H4 (cell line): ENCODE results near the gene FOXP1. TPM values are rescaled to one million over a fixed set of nuclear protein-coding genes. Genes with fewer than 3 reads are reported as not detected.

Experiments used
- DNase-seq: peaks from one replicate; pipeline ENCODE4 v3.0.0-alpha.2; 2015; ENCODE audit warnings: low spot score
- total RNA-seq: library from RNA; depleted of rRNA; stranded (reverse); fragments of >200 nt; shearing (Covaris generic); gene quantifications from 2 replicates; pipeline ENCODE4 v1.2.3, GENCODE V29; 2014

The FOXP1 gene
- total RNA-seq, 1 experiment from 2014 or later, result 15.9 TPM

GRCh38 chr3:71428841-71429596, 154.5 kb downstream of the FOXP1 start:
- DNase-seq, result no peak

GRCh38 chr3:71425491-71426071, 157.9 kb downstream of the FOXP1 start:
- DNase-seq, result peak; percentile 67

DNA sequence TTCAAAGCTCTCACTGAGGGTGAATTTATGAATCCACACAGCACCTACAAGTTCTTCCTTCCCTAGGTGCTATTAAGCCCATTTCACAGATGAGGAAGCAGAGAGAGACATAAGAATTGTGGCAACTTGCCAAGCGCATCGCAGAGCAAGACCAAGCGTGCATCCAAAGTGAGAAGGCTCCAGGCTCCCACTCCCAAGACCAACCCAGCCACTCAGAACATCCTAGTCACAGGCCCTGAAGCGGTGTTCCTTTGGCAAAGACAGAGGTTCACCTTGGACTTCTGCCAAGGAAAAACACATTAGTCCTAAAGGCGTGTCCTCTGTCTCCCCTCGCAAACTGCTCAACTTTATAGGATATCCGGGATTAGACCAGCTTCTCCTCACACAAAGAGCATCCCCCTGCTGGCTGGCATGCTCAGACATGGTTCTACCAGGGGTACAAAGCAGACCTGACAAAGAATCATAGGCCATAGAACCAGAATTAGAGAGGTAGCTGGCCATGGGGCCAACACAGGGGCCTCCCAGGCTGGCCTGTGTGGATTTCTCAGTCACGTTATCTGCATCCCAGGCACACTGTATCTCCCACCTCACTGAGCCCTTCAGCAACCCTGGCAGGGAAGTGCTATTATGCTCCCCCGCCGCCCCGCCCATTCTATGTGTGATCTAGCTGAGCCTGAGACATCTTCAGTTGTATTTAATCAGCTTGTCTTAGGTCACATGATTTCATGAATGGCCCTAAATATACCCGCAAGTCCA, 160.2 kb downstream of the FOXP1 start:
- peak; percentile 21 for DNase-seq

DNA sequence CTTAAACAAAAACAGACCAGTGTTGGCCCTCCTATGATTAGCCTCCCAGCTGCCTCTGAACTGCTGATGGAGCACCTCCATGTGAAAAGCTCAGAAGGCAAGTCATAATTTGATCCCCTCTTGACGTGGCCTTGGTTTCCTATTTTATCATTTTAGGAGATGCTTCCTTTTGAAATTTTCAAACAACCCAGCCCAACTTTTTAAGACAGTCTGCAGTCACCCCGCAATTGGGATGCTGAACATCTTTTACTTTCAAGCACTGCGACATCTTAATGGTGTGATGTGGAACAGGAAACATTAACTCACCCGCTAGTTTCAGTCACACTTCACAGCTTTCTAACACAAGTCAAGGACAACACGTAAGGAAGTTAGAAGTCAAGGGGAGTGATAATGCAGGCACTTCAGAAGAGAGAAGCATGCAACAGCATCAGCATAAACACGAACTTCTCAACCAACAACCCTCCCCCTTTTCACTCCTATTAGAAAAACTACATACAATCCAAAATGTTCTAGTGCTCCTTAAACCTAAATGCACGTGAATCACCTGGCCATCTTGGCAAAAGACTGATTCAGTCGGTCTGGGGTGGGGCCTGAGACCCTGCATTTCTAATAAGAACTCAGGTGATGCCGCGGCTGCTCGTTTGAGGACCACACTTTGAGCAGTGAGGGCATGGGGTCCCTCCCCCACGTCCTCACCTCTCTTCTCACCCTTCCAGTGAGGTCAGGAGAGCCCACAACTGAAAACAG, 161.5 kb downstream of the FOXP1 start:
- no peak for DNase-seq

DNA sequence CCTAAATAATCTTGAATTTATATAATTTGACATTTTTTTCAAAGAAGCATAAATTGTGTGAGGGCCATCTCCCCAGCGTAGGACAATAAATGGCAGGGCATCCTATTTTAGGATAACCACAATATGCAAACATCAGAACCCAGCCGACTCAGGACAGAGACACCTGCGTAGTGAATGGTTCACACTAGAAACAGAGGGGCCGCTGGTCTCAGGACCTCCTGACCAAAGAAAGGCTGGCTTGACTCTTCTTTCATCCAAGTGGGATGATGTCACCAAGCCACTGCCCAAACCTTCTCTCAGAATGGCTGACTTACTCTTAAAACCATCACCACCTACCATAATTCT, 162.1 kb downstream of the FOXP1 start:
- no peak for DNase-seq

GRCh38 chr3:71419369-71419768, 164.2 kb downstream of the FOXP1 start:
- DNase-seq, result no peak

DNA sequence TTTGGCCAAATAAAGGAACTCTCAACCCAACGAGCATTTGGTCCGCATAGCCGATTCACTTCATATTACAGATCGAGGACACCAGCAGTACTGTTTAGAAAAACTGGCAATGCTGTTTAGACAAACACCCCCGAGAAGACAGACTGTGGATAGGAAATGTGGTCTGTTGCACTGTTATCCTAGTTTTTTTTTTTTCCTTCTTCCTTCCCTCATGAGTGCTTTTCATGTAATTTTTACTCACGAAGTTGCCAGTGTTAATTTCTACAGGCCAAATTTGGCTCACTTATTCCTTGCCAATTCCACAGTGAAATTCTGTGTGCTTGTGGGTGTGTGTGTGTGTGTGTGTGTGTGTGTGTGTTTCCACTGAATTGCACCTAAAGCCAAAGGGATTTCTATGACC, 165.7 kb downstream of the FOXP1 start:
- DNase-seq, result no peak

GRCh38 chr3:71416876-71417275, 166.7 kb downstream of the FOXP1 start:
- DNase-seq, result peak; percentile 8

DNA sequence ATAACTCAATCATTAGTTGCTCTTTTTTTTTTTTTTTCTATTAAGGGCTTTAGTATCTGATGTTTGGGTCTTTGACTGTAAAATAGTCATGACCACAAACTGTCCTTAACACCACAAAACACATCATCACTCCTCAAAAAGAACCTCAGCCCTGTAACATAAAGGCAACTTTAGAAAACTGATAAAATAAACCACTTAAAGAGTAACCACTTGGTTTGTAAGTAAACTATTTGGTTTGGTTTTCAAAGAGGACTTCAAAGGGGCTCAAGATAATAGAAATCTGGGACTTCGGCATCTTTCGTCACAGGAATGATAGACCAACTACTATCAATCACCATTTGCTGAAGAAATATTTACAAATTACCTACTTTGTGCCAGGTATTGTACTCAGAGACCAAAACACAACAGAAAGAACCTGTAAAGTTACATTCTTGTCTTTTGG, 167.8 kb downstream of the FOXP1 start:
- DNase-seq, result no peak

DNA sequence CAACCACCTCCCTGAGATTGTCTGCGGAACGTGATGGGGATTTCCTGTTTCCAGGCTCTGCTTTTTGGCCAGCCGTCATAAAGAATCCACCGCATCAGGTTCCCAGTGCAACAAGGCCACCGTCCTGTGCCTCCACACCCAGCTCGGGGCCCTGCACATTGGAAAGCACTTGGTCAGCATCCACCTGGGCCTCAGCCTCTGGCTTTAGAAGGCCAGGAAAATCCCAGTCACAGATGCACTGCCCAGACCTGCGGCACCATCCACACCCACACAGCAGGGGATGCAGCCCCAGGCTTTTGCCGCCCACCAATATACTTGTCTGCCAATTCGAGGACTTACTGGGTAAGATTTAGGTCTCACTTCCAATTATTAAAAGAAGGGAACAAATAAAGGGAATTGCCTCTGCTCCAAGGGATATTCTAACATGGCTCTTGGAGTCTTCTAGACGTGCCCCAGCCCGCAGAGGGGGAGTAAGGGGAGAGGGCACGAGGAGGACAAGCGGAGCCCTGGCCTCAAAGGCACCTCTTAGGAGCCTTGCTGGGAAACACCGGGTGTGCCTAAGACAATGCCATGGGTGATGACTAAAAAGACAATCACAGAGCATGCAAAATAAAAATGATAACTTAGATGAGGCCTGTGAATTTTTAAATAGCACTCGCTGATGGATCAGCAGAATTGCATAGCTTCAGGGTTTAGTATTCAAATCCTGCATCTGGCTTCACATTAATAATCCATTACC, 169.2 kb downstream of the FOXP1 start:
- no peak for DNase-seq

- no peak for DNase-seq
Measured at GRCh38 chr3:71413572-71413971, 170.0 kb downstream of the FOXP1 start.

DNA sequence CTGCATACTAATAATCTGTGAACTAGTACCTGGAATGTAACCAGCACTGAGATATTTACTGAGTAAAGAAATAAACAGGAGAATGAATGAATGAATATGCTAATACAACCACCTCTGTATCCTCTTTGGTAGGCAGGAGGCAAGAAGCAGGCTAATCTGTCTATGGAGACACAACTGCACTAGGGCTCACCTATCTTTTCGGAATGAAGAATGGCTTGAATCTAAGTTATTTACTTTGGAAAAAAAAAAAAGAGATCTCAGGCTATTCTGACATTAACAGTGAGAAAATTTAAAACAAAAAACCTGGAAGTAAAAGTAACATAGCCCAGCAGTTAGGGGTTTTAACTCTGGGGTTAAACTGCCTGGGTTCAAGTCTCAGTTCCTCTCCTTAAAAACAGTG, 174.2 kb downstream of the FOXP1 start:
- DNase-seq, result no peak

- DNase-seq, result no peak
Measured at GRCh38 chr3:71408903-71409302, 174.6 kb downstream of the FOXP1 start.

- DNase-seq, result no peak
Measured at GRCh38 chr3:71407823-71408222, 175.7 kb downstream of the FOXP1 start.

- no peak for DNase-seq
Measured at GRCh38 chr3:71406972-71407810, 176.3 kb downstream of the FOXP1 start.

- DNase-seq, result no peak
Measured at GRCh38 chr3:71402911-71403310, 180.6 kb downstream of the FOXP1 start.

DNA sequence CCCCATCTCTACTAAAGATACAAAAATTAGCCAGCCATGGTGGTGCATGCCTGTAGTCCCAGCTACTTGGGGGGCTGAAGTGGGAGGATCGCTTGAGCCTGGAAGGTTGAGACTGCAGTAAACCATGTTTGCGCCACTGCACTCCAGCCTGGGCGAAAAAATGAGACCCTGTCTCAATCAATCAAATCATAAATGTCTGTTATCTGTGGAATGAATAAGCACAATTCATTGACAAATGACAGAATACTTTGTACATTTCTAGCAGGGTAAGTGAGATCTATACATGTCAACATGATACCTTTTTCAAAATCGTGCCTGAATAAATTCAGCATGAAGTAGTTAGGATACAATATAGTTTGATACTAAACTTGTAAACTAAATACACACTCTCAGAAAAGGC, 181.2 kb downstream of the FOXP1 start:
- no peak for DNase-seq

- no peak for DNase-seq
Measured at GRCh38 chr3:71401695-71402231, 181.8 kb downstream of the FOXP1 start.

GRCh38 chr3:71400986-71401451, 182.5 kb downstream of the FOXP1 start:
- no peak for DNase-seq

- no peak for DNase-seq
Measured at GRCh38 chr3:71399478-71399877, 184.1 kb downstream of the FOXP1 start.
